Ecto neural progenitor cell (in vitro differentiated cells): ENCODE data around the gene SLC15A3.
A peak's percentile ranks its signal among the peaks of the same experiment; 100 is the strongest.

Source experiments
- DNase-seq: peaks from one replicate; pipeline ENCODE4 v3.0.0-alpha.2; 2018; ENCODE audit warnings: low spot score

SLC15A3 gene

DNA sequence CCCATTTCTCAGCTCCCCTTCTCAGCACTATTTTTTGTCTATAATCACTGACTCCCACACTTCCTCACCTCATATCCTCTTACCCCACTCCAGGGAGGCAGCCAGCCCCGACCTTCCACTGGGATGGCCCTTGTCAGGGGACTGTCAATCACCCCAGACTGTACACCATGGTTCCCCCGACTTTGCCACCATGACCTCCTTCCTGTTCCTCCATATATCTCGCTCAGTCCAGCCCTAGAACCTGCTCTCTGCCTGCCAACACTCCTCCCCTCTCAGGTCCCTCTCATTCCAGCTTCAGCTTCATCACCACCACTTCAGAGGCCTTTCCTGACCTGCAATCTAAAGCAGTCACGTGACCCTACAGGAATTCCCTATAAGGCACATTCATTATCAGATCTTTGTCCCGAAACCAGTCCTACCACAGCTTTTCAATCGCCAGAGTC, 62.1 kb downstream of the SLC15A3 start:
- no peak for DNase-seq

DNA sequence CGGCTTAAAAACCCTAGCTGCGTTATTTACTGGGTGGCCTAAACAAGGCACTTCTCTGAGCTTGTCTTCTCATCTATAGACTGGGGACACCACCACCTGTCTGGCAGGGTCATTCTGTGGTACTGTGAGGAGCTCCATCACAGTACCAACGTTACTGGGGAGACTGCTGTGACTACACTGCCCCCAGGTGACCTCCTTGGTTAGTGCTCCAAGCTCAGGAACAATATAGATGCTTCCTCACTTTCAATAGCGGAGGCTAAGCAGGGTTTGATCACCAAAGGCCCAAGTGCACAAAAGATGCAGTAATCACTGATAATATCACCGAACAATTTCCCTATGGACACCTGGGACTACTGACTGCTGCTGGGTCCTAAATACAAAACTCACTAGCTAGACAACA, 64.4 kb downstream of the SLC15A3 start:
- peak; percentile 20 for DNase-seq
